WERI-Rb-1 (cell line): ENCODE results near the gene VMAC.

Source experiments
- DNase-seq: peaks from one replicate; pipeline ENCODE4 v3.0.0-alpha.2; 2020
- H3K27ac ChIP-seq: fragments of 250-450 bp; sonication (Bioruptor Pico); 2 replicates; pipeline ENCODE4 v1.5.1; 2020; ENCODE audit warnings: mild to moderate bottlenecking, moderate library complexity
- H3K27me3 ChIP-seq: fragments of 250-450 bp; sonication (Bioruptor Pico); 2 replicates; pipeline ENCODE4 v1.5.1; 2021; ENCODE audit warnings: mild to moderate bottlenecking, low read depth, moderate library complexity; ENCODE audit not compliant: insufficient read depth, severe bottlenecking
- H3K36me3 ChIP-seq: fragments of 250-450 bp; sonication (Bioruptor Pico); 2 replicates; pipeline ENCODE4 v1.5.1; 2020; ENCODE audit warnings: mild to moderate bottlenecking, moderate library complexity
- H3K4me3 ChIP-seq: 2 replicates; pipeline ENCODE4 v1.5.1; 2011; ENCODE audit warnings: low read depth, mild to moderate bottlenecking, control low read depth, low read length
- H3K9me3 ChIP-seq: fragments of 250-450 bp; sonication (Bioruptor Pico); 2 replicates; pipeline ENCODE4 v1.5.1; 2021; ENCODE audit warnings: mild to moderate bottlenecking, moderate library complexity; ENCODE audit not compliant: severe bottlenecking
- TF ChIP-seq, protein P1 (sequence below): IDR thresholded peaks from 2 replicates; pipeline ENCODE4 v1.5.1; 2011; ENCODE audit warnings: low read depth, mild to moderate bottlenecking, control low read depth, inconsistent platforms, low read length

Gene VMAC

GRCh38 chr19:5957170-5957569 lies 52.5 kb downstream of the VMAC start:
- Histone ChIP-seq H3K27ac (no peak overlapping the region), H3K4me3 (no peak overlapping the region), H3K9me3 (no peaks in the 10 kb centered on the region), H3K27me3 (no peaks in the 10 kb centered on the region), H3K36me3 (peaks cover 14% of the 10 kb centered on the region)
- TF ChIP-seq, protein P1, sequence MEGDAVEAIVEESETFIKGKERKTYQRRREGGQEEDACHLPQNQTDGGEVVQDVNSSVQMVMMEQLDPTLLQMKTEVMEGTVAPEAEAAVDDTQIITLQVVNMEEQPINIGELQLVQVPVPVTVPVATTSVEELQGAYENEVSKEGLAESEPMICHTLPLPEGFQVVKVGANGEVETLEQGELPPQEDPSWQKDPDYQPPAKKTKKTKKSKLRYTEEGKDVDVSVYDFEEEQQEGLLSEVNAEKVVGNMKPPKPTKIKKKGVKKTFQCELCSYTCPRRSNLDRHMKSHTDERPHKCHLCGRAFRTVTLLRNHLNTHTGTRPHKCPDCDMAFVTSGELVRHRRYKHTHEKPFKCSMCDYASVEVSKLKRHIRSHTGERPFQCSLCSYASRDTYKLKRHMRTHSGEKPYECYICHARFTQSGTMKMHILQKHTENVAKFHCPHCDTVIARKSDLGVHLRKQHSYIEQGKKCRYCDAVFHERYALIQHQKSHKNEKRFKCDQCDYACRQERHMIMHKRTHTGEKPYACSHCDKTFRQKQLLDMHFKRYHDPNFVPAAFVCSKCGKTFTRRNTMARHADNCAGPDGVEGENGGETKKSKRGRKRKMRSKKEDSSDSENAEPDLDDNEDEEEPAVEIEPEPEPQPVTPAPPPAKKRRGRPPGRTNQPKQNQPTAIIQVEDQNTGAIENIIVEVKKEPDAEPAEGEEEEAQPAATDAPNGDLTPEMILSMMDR, result no peak
- DNase-seq, result no peak

GRCh38 chr19:5958074-5958850 lies 53.6 kb downstream of the VMAC start:
- Histone ChIP-seq H3K27ac (no peak overlapping the region), H3K9me3 (no peaks in the 10 kb centered on the region), H3K27me3 (no peaks in the 10 kb centered on the region), H3K4me3 (no peak overlapping the region), H3K36me3 (peaks cover 14% of the 10 kb centered on the region)
- DNase-seq, result no peak
- TF ChIP-seq, protein P1, result no peak

DNA sequence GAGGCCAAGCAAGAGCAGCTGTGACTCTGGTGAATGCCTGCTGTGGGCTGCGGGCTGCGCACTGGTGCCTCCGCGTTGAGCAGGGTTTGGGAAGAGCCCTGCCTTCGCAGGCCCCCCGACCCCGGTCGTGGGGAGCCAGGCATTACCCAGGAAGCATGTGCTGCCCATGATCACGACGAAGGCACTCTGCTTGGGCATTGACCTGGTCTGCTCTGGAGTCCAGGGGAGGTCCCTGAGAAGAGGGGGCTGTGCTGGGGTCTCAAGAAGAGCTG lies 54.1 kb downstream of the VMAC start:
- Histone ChIP-seq H3K9me3 (no peaks in the 10 kb centered on the region), H3K36me3 (peaks cover 14% of the 10 kb centered on the region), H3K27ac (no peak overlapping the region), H3K4me3 (no peak overlapping the region), H3K27me3 (no peaks in the 10 kb centered on the region)
- DNase-seq, result no peak
- TF ChIP-seq, protein P1, result no peak

GRCh38 chr19:5959260-5960004 lies 54.8 kb downstream of the VMAC start:
- Histone ChIP-seq H3K27me3 (no peaks in the 10 kb centered on the region), H3K27ac (no peak overlapping the region), H3K4me3 (no peak overlapping the region), H3K36me3 (peaks cover 16% of the 10 kb centered on the region), H3K9me3 (no peaks in the 10 kb centered on the region)
- no peak for DNase-seq
- TF ChIP-seq, protein P1, result no peak
